ENCODE results near the gene MBD3L2B. TPM values are rescaled to one million over a fixed set of nuclear protein-coding genes. Genes with fewer than 3 reads are reported as not detected.
"Not testable (repeated sequence)": the region's sequence is repeated elsewhere in the genome, so short reads cannot be mapped to it uniquely, and the experiment has no call there.

The MBD3L2B gene
- total RNA-seq: not detected

DNA sequence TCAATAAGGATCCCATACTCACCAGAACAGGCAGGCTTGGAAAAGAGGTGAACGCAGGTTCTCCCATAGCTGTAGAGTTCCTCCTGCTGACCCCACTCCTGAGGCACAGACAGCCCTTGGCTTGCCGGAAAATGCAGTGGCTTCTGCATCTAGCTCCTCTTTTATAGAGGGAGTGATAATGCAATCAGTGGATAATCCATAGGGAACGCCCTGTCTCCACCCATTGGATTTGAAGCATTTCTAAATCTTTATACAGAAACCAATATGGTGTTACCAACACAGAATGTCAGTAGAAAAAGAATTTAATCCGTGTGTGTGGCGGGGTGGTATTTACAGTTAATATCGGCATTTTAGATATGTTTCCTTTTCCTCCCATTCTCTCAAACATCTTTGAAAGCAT, at the start of gene MBD3L2B:
Gene MBD3L2B (minus strand): TSS at position 101 of the 400 bp plus-strand sequence. CDS start 34 bp downstream, at position 67.
- not testable (repeated sequence) for DNase-seq (ENCODE audit: low spot score)

DNA sequence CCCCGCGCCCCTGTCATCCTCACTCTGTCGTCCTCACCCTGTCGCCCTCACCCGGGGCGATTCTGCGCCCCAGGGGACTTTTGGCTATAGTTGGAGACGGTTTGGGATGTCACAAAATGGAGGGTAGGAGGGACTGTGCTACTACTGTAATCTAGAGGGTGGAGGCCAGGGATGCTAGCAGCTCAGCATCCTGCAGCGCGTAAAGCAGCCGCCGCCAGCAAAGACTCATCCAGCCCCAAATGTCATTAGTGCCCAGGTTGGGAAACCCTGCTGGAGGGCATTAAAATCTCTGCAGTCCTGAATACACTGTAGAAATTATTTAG, 48.6 kb upstream of the MBD3L2B start:
- no peak for DNase-seq (ENCODE audit: low spot score)

DNA sequence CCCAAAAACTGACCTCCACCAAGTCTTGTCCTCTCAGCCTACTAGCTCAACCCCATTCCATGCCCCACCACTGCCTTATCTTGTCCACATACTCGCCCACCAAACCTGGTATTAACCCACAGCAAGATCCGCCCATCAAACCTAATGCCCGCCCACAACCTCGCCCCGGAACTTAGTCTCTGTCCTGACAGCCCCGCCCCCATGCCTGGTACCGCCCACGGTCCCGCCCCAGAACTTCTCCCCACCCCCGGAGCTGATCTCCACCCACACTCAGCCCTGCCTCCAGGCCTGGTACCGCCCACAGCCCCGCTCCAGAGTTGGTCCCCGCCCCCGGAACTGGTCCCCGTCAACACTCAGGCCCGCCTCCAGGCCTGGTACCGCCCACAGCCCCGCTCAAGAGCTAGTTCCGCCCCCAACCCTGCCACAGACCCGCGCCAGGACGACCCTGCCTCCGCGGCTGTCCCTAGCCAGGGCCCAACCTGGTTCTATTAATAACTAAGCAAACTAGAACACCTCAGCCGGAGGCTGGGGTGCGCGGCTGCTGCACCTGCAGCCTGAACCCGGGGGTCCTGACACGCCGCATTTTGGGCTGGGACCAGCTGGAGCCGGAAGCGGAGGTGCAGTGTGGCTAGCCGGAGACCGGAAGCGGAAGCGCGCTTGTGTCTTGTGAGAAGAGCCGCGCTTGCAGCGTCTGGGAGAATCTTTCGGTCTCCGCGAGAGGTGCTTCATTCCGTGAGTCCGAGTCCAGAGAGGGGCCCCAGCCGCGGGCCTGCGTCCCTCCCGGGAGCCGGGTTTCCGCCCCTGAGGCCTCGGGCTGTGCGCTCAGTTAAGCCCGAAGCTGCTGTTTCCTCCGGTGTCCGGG, 48.0 kb upstream of the MBD3L2B start, which contains the start of gene ZNF557:
Gene ZNF557 (plus strand): TSS at position 662 of the 862 bp plus-strand sequence. CDS start 5,372 bp downstream, outside the sequence.
- peak; percentile 99 for DNase-seq (ENCODE audit: low spot score)

DNA sequence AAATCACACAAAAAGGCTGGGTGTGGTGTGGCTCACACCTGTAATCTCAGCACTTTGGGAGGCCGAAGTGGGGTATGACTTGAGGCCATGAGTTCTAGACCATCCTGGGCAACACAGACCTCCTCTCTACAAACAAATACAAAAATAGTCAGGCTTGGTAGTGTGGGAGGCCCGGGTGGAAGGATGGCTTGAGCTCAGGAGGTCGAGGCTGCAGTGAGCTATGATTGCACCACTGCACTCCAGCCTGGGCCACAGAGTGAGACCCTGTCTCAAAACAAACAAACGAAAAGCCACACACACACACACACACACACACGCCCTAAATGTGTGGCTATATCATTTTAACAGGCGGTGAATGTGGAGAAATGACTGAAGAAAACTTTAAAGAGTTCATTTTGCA, 47.4 kb upstream of the MBD3L2B start:
- DNase-seq (ENCODE audit: low spot score): peak; percentile 8

DNA sequence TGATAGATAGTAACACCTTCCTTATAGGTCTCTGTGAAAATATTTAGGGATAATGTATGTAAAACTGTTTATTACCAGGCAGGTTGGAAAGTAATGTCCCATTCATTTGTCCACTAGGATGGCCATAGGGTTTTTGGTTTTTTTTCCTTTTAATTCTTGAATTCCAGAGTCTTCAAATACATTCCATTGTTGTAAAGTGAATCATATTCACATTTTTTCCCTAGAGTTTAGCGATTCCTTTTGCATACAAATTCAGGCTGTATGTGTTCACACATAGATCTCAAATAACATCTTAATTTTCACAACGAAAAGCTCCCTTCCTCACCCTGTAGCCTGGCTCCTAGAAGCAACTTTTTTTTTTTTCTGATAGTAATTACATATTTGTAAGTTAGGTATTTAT, 46.5 kb upstream of the MBD3L2B start:
- no peak for DNase-seq (ENCODE audit: low spot score)

DNA sequence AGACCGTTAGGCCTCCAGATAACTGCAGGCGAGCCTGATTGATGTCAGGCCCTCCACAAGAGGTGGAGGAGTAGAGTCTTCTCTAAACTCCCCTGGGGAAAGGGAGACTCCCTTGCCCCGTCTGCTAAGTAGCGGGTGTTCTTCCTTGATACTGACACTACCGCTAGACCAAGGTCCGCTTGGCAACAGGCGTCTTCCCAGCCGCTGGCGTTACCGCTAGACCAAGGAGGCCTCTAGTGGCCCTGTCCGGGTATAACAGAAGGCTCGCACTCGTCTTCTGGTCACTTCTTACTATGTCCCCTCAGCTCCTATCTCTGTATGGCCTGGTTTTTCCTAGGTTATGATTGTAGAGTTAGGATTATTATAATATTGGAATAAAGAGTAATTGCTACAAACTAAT, 45.9 kb upstream of the MBD3L2B start:
- DNase-seq (ENCODE audit: low spot score): not testable (repeated sequence)

DNA sequence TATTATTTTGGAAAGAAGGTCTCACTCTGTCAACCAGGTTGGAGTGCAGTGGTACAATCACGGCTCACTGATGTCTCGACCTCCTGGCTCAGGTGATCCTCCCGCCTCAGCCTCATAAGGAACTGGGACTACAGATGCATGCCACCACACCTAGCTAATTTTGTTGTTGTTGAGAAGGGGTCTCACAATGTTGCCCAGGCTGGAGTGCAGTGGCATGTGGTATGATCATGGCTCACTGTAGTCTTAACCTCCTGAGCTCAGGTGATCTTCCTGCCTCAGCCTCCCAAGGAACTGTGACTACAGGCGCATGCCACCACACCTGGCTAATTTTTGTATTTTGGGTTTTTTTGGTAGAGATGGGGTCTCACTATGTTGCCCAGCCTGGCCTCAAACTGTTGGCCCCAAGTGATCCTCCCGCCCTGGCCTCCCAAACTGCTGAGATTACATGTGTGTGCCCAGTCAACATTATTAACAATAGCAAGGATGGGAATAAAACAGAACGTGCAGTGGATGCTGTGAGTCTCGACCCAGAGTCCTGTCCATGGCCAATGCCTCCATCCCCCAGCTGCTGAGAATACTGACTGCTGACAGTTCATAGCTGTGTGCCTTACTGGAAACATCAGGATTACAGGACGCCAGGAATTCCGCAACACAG, 42.7 kb upstream of the MBD3L2B start:
- DNase-seq (ENCODE audit: low spot score): no peak

DNA sequence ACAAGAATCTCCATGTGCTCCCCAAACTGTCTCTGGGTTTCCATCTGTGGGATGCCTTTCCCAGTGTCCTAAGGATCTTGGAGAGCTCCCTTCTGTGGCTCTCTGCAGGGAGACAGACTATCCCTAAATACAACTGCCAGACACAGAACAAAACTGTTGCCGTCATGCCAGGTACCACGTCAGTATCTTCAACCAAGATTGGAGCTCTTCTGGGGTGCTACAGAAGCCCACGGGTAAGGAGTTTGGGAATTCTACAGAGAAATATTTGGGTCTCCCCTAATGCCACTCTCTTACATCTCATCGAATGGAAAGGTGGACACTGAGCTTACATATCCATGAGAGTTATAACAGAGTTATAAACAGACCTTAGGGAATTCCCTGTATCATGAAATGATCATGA, 42.1 kb upstream of the MBD3L2B start:
- no peak for DNase-seq (ENCODE audit: low spot score)

DNA sequence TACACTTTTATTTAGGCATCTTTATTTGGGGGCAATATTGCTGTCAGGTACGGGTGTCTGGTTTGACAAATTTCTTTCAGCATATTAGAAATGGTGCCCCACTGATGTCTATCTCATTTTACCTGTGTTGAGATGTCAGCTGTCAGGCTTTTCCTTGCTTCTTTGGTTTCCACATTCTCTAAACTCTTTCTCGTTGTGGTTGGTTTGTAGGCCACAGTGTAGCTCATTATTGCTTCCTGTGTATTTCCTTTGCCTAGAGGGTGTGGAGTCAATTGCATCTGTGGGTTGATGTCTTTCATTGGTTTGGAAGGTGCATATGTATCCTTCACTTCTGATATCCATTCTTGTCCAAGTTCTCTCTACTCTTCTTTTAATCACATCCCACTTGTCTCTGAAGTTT, 38.7 kb upstream of the MBD3L2B start:
- not testable (repeated sequence) for DNase-seq (ENCODE audit: low spot score)

DNA sequence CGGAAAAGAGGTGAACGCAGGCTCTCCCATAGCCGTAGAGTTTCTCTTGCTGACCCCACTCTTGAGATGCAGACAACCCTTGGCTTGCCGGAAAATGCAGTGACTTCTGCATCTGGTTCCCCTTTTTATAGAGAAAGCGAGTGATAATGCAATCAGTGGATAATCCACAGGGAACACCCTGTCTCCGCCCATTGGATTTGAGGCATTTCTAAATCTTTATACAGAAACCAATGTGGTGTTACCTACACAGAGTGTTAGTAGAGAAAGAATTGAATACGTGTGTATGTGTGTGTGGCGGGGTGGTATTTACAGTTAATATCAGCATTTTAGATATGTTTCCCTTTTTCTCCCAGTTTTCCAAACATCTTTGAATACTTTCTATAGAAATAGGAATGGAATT, 37.3 kb upstream of the MBD3L2B start, which contains the start of gene MBD3L3:
Gene MBD3L3 (minus strand): TSS at position 101 of the 400 bp plus-strand sequence. CDS start 71 bp downstream, at position 30.
- not testable (repeated sequence) for DNase-seq (ENCODE audit: low spot score)

DNA sequence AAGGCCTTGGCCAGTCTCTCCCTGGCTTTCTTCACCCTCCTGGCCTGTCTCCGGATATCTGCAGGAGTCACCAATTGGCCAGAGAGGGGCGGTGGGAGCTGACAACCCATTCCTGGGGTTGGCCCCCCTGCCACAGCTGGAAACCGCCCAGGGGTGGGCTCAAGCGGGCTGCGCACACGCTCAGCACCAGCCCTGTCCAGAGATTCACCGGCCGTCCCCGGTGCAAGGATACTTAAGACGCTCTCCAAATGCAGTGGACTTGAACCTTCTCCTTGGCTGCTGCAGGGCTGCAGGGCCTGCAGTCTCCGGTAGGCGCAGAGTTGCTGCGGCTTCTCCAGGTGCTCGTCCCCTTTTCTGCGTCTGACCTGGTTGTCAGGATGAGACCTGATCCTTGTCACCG, 35.1 kb upstream of the MBD3L2B start:
- not testable (repeated sequence) for DNase-seq (ENCODE audit: low spot score)

DNA sequence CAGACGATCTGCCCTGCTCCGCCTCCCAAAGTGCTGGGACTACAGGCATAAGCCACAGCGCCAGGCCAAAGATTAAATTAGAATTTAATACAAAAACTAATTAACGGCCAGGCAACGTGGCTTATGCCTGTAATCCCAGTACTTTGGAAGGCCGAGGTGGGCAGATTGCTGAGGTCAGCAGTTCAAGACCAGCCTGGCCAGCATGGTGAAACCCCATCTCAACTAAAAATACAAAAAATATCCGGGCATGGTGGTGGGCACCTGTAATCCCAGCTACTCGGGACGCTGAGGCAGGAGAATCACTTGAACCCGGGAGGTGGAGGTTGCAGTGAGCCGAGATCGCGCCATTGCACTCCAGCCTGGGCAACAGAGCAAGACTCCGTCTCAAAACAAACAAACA, 34.4 kb upstream of the MBD3L2B start:
- not testable (repeated sequence) for DNase-seq (ENCODE audit: low spot score)

DNA sequence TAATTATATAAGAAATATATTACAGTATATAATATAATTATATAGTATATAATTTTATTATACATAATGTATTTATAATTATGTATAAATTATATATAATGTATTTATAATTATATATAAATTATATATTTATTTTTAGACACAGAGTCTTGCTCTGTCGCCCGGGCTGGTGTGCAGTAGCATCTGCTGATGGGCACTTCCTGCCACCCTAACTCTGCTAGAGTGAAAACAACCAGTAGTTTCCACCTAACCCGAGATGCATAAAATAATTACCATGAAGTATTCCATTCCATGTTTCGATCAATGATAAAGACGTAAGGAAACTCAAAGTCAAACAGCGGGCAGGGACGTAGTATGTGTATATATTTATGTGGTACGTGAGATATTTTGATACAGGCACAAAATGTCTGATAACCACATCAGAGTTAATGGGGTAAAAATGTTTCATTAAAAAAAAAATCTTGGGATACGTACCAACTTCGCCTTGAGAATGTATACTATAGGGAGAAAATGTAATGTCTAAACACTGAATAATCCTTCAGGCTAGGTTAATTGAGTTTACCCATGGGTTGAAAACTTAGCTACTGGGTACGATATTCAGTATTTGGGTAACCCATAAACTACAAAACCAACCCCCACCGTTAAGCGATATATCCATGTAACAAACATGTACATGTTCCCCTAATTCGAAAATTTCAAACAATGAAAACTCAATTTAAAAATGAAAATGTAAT, 33.6 kb upstream of the MBD3L2B start:
- DNase-seq (ENCODE audit: low spot score): not testable (repeated sequence)

DNA sequence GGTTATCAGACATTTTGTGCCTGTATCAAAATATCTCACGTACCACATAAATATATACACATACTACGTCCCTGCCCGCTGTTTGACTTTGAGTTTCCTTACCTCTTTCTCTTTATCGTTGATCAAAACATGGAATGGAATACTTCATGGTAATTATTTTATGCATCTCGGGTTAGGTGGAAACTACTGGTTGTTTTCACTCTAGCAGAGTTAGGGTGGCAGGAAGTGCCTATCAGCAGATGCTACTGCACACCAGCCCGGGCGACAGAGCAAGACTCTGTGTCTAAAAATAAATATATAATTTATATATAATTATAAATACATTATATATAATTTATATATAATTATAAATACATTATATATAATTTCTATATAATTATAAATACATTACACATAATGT, 31.7 kb upstream of the MBD3L2B start:
- not testable (repeated sequence) for DNase-seq (ENCODE audit: low spot score)

DNA sequence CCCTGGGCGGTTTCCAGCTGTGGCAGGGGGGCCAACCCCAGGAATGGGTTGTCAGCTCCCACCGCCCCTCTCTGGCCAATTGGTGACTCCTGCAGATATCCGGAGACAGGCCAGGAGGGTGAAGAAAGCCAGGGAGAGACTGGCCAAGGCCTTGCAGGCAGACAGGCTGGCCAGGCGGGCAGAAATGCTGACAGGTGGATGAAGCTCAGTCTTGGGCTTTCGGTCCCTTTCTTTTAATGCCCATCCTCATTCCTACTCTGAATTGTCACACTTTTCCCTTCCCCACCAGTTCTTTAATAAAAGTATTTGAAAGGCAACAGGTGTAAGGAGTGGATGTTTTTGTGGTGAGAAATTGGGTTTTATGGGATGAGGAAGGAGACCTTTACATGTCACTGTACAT, 30.2 kb upstream of the MBD3L2B start:
- not testable (repeated sequence) for DNase-seq (ENCODE audit: low spot score)

DNA sequence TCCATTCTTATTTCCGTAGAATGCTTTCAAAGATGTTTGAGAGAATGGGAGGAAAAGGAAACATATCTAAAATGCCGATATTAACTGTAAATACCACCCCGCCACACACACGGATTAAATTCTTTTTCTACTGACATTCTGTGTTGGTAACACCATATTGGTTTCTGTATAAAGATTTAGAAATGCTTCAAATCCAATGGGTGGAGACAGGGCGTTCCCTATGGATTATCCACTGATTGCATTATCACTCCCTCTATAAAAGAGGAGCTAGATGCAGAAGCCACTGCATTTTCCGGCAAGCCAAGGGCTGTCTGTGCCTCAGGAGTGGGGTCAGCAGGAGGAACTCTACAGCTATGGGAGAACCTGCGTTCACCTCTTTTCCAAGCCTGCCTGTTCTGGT, 27.8 kb upstream of the MBD3L2B start, which contains the start of gene MBD3L2:
Gene MBD3L2 (plus strand): TSS at position 301 of the 400 bp plus-strand sequence. CDS start 53 bp downstream, at position 354.
- DNase-seq (ENCODE audit: low spot score): not testable (repeated sequence)

DNA sequence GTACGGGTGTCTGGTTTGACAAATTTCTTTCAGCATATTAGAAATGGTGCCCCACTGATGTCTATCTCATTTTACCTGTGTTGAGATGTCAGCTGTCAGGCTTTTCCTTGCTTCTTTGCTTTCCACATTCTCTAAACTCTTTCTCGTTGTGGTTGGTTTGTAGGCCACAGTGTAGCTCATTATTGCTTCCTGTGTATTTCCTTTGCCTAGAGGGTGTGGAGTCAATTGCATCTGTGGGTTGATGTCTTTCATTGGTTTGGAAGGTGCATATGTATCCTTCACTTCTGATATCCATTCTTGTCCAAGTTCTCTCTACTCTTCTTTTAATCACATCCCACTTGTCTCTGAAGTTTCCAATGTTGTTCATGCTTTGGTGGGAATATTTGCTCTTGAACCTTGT, 20.3 kb upstream of the MBD3L2B start:
- DNase-seq (ENCODE audit: low spot score): not testable (repeated sequence)

DNA sequence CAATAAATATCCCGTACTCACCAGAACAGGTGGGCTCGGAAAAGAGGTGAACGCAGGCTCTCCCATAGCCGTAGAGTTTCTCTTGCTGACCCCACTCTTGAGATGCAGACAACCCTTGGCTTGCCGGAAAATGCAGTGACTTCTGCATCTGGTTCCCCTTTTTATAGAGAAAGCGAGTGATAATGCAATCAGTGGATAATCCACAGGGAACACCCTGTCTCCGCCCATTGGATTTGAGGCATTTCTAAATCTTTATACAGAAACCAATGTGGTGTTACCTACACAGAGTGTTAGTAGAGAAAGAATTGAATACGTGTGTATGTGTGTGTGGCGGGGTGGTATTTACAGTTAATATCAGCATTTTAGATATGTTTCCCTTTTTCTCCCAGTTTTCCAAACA, 18.8 kb upstream of the MBD3L2B start, which contains the start of gene MBD3L4:
Gene MBD3L4 (minus strand): TSS at position 101 of the 400 bp plus-strand sequence. CDS start 35 bp downstream, at position 66.
- DNase-seq (ENCODE audit: low spot score): not testable (repeated sequence)

DNA sequence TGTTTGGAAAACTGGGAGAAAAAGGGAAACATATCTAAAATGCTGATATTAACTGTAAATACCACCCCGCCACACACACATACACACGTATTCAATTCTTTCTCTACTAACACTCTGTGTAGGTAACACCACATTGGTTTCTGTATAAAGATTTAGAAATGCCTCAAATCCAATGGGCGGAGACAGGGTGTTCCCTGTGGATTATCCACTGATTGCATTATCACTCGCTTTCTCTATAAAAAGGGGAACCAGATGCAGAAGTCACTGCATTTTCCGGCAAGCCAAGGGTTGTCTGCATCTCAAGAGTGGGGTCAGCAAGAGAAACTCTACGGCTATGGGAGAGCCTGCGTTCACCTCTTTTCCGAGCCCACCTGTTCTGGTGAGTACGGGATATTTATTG, 9.0 kb upstream of the MBD3L2B start, which contains the start of gene MBD3L5:
Gene MBD3L5 (plus strand): TSS at position 301 of the 400 bp plus-strand sequence. CDS start 34 bp downstream, at position 335.
- DNase-seq (ENCODE audit: low spot score): not testable (repeated sequence)

DNA sequence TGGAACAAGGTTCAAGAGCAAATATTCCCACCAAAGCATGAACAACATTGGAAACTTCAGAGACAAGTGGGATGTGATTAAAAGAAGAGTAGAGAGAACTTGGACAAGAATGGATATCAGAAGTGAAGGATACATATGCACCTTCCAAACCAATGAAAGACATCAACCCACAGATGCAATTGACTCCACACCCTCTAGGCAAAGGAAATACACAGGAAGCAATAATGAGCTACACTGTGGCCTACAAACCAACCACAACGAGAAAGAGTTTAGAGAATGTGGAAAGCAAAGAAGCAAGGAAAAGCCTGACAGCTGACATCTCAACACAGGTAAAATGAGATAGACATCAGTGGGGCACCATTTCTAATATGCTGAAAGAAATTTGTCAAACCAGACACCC, 7.6 kb upstream of the MBD3L2B start:
- DNase-seq (ENCODE audit: low spot score): not testable (repeated sequence)

DNA sequence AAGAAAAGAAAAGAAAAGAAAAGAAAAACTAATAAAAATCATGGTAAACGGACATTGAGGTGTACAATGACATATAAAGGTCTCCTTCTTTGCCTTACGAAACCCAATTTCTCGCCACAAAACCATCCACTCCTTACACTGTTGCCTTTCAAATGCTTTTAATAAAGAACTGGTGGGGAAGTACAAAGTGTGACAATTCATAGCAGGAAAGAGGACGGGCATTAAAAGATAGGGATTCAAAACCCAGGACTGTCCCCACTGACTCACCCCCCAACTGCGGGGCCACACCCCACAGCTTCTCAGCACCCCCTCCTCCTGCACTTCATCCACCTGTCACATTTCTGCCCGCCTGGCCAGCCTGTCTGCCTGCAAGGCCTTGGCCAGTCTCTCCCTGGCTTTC, 2.4 kb downstream of the MBD3L2B start:
- DNase-seq (ENCODE audit: low spot score): no peak

DNA sequence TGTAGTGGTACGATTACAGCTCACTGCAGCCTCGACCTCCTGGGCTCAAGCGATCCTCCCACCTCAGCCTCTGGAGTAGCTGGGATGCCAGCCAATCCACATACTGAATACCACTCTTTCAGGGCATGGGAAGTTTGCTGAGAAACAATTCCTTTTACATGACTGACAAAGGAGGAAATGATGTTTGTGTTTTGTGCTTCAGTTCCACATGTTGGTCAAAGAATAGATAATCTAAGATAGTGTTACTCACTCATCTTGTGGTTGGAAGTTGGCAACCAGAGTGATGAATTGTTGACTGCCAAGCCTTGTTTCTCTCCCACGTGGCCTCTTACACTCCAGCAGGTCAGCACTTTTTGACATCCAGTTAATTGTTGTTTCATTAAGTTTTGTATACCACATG, 7.6 kb downstream of the MBD3L2B start:
- no peak for DNase-seq (ENCODE audit: low spot score)
